Measurements from ENCODE around the gene PYM1.
A peak's percentile ranks its signal among the peaks of the same experiment; 100 is the strongest.
"Not testable (repeated sequence)": the region's sequence is repeated elsewhere in the genome, so short reads cannot be mapped to it uniquely, and the experiment has no call there.

Gene PYM1

DNA sequence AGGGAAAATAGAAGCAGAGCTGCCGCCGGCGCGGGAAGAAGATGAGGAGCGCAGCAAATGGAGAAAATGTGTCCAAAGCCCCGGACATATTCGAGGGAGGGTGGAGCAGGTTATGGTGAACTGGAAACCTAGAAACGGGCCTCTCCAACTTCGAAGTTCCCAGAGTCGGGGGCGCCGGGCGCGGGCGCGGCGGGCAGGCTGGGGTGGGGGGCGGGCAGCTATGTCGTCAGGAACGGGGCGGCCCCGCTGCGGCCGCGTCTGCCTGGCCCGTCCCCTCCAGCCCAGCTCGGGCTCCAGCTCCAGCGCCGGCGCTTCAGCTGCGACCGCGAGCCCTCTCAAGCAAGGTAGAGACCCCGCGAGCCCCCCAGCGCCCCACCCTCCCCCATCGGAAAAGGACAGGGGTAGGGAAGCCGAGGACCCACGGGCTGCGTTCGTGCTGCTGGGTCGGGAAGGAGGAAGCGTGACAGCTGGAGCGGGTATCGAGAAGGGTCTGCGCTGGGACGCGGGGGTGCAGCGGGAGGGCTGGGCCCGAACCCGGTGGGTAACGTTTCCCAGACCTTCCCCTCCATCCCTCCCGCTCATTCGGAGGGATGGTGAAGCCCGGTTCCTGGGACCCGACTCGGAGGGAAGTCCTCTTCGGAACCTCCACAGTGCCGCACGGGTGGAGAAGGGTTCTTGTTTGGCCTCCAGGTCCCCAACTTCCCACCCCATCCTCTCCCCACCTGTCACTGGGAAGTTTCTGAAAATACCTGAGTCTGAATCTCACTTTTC, 4.3 kb upstream of the PYM1 start:
- Mint-ChIP-seq H3K27me3 (ENCODE audit: low read depth) (no peaks in the 10 kb centered on the region), H3K27ac (peak overlapping the region; percentile 98), H3K4me1 (ENCODE audit: low read depth) (peaks cover 57% of the 10 kb centered on the region), H3K4me3 (peak overlapping the region; percentile 100), H3K9me3 (no peaks in the 10 kb centered on the region), H3K36me3 (ENCODE audit: low read depth) (peaks cover 53% of the 10 kb centered on the region)

DNA sequence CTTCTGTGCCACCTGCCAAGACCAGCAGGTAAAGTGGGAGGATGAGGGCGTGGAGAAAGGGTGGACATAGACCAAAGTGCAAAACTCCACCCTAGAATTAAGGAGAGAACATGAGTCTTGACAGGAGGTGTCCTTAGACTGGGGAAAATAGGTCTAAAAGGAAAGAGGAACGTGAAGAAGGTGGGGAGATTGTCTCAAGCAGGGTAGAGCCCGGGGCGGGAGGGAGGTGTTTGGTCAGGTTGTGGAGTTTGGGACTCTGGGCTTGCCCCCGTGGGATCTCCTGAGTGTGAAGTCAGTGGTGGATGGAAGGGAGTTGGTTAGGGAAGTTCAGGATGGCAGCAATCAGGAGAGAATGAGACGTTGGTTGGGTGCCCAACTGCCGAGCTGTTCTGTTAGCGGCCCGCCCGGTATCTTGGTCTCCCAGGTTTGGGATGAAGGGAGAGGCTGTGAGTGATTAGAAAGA, 3.7 kb upstream of the PYM1 start:
- peak overlapping the region; percentile 98 for H3K27ac Mint-ChIP-seq
- no peaks in the 10 kb centered on the region for H3K27me3 Mint-ChIP-seq (ENCODE audit: low read depth)
- peaks cover 50% of the 10 kb centered on the region for H3K4me1 Mint-ChIP-seq (ENCODE audit: low read depth)
- H3K4me3 Mint-ChIP-seq = peak overlapping the region; percentile 100
- H3K36me3 Mint-ChIP-seq (ENCODE audit: low read depth) = peaks cover 48% of the 10 kb centered on the region
- no peaks in the 10 kb centered on the region for H3K9me3 Mint-ChIP-seq

DNA sequence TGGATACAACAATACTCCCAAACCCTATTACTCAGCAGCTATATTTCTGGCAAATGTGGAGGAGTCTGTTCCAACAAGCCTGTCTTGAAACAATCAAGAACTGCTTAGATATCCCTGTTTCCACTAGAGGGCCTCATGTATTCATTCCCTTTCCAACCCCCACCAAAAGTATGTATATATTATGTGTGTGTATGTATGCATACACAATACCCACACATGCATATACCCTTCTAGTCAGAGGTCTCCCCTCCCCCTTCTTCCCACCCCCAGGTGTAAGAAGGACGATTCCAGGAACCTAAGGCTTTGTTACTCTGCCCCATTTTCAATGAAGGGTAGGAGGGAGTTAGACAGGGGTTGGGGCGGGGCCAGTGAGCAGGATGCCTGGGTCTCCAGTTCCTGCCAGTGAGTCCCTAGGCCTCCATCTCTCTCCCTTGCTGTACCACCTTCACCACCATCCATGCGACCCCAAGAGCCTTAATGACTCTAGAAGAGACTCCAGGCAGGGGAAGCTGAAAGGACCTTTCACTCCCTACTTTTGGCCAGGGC, 3.1 kb upstream of the PYM1 start, which contains the start of gene DGKA:
Gene DGKA, plus strand, starts transcription at position 392 of the 546 bp plus-strand sequence. CDS start 5,342 bp downstream, outside the sequence.
- Mint-ChIP-seq H3K27me3 (ENCODE audit: low read depth) (no peaks in the 10 kb centered on the region), H3K27ac (peak within 1 kb of the TSS; percentile 98), H3K4me3 (peak within 1 kb of the TSS; percentile 100), H3K9me3 (no peaks in the 10 kb centered on the region), H3K36me3 (ENCODE audit: low read depth) (peaks cover 46% of the 10 kb centered on the region), H3K4me1 (ENCODE audit: low read depth) (peaks cover 46% of the 10 kb centered on the region)

DNA sequence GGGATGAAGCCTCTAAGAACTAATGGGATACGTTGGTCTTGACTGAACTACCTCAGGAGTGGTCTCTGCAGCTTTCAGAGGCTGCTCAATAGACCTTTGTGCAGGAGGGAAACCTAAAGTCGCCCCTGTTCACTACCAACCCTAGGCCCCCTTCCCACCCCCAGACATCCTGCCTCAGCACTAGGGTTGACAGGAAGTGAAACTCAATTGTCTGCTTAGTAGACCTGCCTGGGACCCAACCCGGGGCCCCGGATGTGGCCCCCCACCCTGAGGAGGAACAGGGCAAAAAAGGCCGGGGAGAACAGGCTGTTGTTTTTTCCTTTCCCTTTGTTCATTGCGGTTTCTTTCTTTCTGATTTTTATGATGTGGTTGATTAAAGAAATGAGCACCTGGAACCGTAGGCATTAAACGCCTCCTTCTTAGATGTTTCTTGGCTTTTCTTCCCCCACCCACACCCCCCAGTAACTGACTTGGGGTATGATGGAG, 1.7 kb upstream of the PYM1 start:
- Mint-ChIP-seq H3K4me1 (ENCODE audit: low read depth) (peaks cover 43% of the 10 kb centered on the region), H3K27ac (peak overlapping the region; percentile 98), H3K36me3 (ENCODE audit: low read depth) (peaks cover 45% of the 10 kb centered on the region), H3K27me3 (ENCODE audit: low read depth) (no peaks in the 10 kb centered on the region), H3K9me3 (no peaks in the 10 kb centered on the region), H3K4me3 (peak overlapping the region; percentile 100)

DNA sequence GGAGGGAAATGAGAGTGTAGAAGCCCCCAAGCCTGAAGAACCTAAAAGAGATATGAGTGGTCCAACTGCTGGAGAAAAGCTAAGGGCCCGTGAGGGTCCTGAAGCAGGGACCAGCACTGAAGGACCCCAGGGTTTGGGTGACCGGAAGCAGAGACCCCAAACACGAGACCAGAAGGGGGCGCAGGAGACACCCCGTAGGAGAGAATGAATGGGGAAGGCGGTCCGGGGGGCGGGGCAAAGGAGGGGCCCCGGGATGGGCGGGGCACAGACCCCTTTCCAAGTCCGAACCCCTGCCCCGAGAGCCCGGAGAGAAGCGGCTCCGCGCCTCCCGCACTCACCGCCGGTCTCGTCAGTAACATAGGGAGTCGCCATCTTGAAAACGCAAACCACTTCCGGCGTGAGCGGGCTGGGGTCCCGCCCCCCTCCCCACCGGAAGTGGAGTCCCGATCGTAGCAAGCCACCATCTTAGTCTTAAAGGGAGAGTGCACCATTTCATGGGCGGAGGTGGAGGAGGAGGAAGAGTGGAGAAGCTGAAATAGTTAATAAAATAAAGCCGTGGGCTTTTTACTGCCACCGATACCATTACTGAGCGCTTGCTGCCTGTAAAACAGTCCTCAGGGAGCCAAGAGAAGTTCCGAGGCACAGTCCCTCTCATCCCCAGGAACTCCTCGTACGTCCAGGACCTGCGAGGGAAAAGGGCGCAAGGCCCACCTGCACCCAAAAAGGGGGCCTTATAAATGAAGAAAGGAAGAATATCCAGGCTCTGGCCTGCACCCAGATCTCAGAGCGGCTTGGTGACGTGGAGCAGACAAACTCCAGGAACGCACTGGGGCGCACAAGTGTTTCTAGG, 731 bp downstream of the PYM1 start:
- H3K27ac Mint-ChIP-seq = peak overlapping the region; percentile 95
- H3K4me1 Mint-ChIP-seq (ENCODE audit: low read depth) = peaks cover 40% of the 10 kb centered on the region
- no peaks in the 10 kb centered on the region for H3K9me3 Mint-ChIP-seq
- no peaks in the 10 kb centered on the region for H3K27me3 Mint-ChIP-seq (ENCODE audit: low read depth)
- H3K4me3 Mint-ChIP-seq = peak overlapping the region; percentile 100
- peaks cover 38% of the 10 kb centered on the region for H3K36me3 Mint-ChIP-seq (ENCODE audit: low read depth)

DNA sequence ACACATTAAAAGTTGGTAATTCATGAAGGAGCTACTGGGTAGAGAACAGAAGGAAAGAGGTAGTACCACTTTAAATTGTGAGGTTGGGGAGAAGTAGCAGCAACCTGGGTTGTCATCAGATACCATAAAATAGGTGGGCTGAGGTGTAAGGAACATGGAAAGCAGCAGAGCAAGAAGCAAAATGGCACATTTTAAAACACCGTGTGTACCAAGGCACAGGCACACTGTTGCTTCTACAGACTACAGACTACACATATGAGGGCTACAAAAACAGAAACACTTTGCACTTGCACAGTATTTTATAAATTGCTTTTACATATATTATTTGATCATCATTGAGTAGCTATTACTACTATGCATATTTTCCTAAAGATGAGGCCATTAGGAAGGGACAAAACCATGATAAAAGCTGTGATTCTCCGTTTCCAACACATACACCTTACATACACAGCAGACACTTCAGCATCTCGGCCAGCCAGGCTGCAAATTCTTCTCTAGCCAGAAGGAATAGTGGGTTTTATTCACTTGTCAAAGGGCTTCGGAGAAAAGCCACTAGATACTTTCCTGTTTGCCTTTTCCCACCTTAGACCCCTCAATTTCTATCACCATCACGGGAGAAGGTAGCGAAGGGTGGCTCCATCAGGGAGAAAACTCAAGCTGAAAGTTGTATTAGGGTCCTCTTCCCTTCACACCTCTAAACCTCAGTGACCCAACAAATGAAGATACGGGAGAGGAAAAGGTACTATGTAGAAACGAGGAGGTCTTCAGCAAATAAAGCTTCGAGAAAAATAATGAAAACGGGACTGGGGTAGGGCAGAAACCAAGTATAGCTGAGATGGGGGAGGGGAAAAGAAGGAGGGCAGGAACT, 1.6 kb downstream of the PYM1 start:
- Mint-ChIP-seq H3K27me3 (ENCODE audit: low read depth) (no peaks in the 10 kb centered on the region), H3K4me3 (peak overlapping the region; percentile 100), H3K4me1 (ENCODE audit: low read depth) (peaks cover 44% of the 10 kb centered on the region), H3K27ac (peak overlapping the region; percentile 95), H3K36me3 (ENCODE audit: low read depth) (peaks cover 32% of the 10 kb centered on the region), H3K9me3 (no peaks in the 10 kb centered on the region)

DNA sequence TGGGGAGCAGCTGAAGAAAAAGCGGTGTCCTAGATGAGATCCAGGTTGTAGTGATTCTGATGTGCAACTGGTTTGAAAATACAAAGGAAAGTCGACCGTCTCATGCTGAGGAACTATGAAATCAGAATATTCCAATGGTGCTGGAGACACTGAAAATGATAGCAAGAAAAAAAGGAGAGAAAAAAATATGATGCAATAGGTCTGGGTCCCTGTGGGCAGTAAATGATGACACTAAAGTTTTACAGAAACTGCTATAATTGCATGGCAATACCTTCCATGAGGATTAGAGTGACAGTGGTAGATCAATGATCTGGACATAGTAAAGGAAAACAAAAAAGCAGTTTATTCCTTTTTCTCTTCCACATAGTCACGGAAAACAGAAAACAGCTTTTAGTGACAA, 2.3 kb downstream of the PYM1 start:
- Mint-ChIP-seq H3K4me3 (peak overlapping the region; percentile 100), H3K27me3 (ENCODE audit: low read depth) (no peaks in the 10 kb centered on the region), H3K36me3 (ENCODE audit: low read depth) (peaks cover 30% of the 10 kb centered on the region), H3K4me1 (ENCODE audit: low read depth) (peaks cover 46% of the 10 kb centered on the region), H3K9me3 (no peaks in the 10 kb centered on the region), H3K27ac (peak overlapping the region; percentile 95)

DNA sequence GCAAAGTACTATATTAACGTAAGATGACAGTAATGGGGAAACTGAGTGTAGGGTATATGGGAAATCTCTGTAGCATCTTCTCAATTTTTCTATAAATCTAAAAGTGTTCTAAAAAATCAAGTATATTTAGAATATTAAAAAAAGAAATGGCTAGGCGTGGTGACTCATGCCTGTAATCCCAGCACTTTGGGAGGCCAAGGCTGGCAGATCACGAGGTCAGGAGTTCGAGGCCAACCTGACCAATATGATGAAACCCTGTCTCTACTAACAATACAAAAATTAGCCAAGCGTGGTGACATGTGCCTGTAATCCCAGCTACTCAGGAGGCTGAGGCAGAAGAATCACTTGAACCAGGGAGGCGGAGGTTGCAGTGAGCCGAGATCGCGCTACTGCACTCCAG, 4.0 kb downstream of the PYM1 start:
- H3K27ac Mint-ChIP-seq; H3K27me3 Mint-ChIP-seq (ENCODE audit: low read depth); H3K9me3 Mint-ChIP-seq; H3K4me3 Mint-ChIP-seq: not testable (repeated sequence)
- peaks cover 29% of the 10 kb centered on the region for H3K36me3 Mint-ChIP-seq (ENCODE audit: low read depth)
- peaks cover 37% of the 10 kb centered on the region for H3K4me1 Mint-ChIP-seq (ENCODE audit: low read depth)

DNA sequence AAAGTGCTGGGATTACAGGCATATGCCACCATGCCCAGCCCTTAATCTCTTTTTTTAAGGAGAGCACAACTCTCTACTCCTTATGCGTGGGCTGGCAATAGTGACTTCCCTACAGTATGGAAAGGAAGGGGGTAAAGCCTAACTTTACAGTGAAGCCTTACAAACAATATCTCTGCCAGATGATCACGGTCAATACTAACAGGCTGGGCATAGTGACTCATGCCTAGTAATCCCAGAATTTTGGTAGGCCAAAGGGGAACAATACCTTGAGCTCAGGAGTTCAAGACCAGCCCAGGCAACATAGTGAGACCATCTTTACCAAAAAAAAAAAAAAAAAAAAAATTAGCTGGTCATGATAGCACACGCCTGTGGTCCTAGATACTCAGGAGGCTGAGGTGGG, 5.6 kb downstream of the PYM1 start:
- Mint-ChIP-seq H3K4me3 (no peak overlapping the region), H3K4me1 (ENCODE audit: low read depth) (peaks cover 33% of the 10 kb centered on the region), H3K36me3 (ENCODE audit: low read depth) (peaks cover 26% of the 10 kb centered on the region), H3K27me3 (ENCODE audit: low read depth) (no peaks in the 10 kb centered on the region), H3K27ac (no peak overlapping the region), H3K9me3 (no peaks in the 10 kb centered on the region)

DNA sequence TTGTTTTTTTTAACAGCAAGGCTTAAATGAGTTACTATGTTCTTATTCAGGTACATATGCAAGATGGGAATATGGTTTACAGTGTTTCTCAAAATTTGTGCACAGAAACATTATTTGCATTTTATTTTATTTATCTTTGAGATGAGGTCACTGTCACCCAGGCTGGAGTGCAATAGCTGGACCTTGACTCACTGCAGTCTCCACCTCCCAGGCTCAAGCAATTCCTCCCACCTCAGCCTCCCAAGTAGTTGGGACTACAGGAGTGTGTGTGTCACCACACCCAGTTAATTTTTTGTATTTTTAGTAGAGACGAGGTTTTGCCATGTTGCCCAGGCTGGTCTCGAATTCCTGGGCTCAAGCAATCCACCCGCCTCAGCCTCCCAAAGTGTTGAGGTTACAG, 8.7 kb downstream of the PYM1 start:
- not testable (repeated sequence) for H3K4me3 Mint-ChIP-seq; H3K27ac Mint-ChIP-seq; H3K9me3 Mint-ChIP-seq; H3K27me3 Mint-ChIP-seq (ENCODE audit: low read depth)
- Mint-ChIP-seq H3K36me3 (ENCODE audit: low read depth) (peaks cover 15% of the 10 kb centered on the region), H3K4me1 (ENCODE audit: low read depth) (peaks cover 31% of the 10 kb centered on the region)

DNA sequence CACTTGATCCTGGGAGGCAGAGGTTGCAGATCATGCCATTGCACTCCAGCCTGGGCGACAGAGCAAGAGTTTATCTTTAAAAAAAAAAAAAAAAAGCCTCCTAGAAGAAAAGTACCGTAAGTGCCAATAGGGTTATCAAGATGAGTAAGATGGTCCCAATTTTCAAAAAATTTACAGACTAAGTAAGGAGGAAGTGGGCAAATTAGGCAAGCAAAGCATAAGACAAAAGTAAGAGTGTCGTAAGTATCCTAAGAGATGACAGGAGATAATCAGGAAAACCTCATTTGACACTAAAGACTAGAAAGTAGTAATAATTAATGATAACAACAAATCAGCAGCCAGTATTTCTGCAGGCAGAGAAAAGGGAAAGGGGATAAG, 12.2 kb downstream of the PYM1 start:
- peaks cover 24% of the 10 kb centered on the region for H3K4me1 Mint-ChIP-seq (ENCODE audit: low read depth)
- no peaks in the 10 kb centered on the region for H3K9me3 Mint-ChIP-seq
- H3K36me3 Mint-ChIP-seq (ENCODE audit: low read depth) = peaks cover 21% of the 10 kb centered on the region
- no peaks in the 10 kb centered on the region for H3K27me3 Mint-ChIP-seq (ENCODE audit: low read depth)
- no peak overlapping the region for H3K4me3 Mint-ChIP-seq
- H3K27ac Mint-ChIP-seq = no peak overlapping the region

DNA sequence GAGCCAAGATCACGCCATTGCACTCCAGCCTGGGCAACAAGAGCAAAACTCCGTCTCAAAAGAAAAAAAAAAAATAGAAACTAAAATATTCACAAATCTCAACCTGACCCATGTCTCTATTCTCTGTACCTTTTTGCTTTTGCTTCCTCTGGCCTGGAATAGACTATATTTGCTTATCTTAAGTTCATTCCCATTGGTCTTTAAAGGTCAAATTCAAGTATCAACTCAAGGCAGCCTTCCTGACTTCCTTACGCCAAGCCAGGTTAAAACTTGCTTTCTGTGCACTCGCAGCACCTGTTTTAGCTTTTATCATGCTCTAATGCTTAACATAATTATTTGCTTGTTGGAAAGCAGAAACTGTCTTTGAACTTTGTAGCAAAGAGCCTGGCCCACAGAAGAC, 14.8 kb downstream of the PYM1 start:
- H3K27me3 Mint-ChIP-seq (ENCODE audit: low read depth) = no peaks in the 10 kb centered on the region
- H3K9me3 Mint-ChIP-seq = no peaks in the 10 kb centered on the region
- H3K4me3 Mint-ChIP-seq = no peak overlapping the region
- no peak overlapping the region for H3K27ac Mint-ChIP-seq
- H3K36me3 Mint-ChIP-seq (ENCODE audit: low read depth) = peaks cover 22% of the 10 kb centered on the region
- H3K4me1 Mint-ChIP-seq (ENCODE audit: low read depth) = peaks cover 26% of the 10 kb centered on the region

DNA sequence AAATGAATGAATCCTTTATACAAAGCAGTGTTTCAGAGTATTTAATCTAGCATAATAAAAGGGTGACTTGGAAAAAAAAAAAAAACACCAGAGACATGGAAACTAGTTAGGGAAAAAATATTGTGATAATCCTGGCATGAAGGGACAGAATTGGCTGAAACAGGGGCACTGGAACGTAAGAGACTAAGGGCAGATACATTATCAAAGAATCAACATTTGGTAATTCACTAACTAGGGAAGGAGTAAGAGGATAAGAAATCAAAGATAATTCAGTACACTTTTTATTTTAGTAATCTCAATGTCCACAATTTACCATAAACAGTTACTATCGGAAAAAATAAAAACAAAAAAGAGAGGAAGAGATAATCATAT, 18.2 kb downstream of the PYM1 start:
- peaks cover 15% of the 10 kb centered on the region for H3K4me1 Mint-ChIP-seq (ENCODE audit: low read depth)
- no peaks in the 10 kb centered on the region for H3K27me3 Mint-ChIP-seq (ENCODE audit: low read depth)
- H3K4me3 Mint-ChIP-seq = no peak overlapping the region
- no peak overlapping the region for H3K27ac Mint-ChIP-seq
- H3K36me3 Mint-ChIP-seq (ENCODE audit: low read depth) = peaks cover 17% of the 10 kb centered on the region
- H3K9me3 Mint-ChIP-seq = no peaks in the 10 kb centered on the region
